LNCAP (cell line): Measurements from ENCODE around the gene ITGA1.

Source experiments
- TF ChIP-seq, protein P1 (sequence below): fragments of 450-650 bp; IDR thresholded peaks from 2 replicates; pipeline ENCODE4 v1.5.1; 2017; ENCODE audit warnings: mild to moderate bottlenecking

ITGA1 gene

DNA sequence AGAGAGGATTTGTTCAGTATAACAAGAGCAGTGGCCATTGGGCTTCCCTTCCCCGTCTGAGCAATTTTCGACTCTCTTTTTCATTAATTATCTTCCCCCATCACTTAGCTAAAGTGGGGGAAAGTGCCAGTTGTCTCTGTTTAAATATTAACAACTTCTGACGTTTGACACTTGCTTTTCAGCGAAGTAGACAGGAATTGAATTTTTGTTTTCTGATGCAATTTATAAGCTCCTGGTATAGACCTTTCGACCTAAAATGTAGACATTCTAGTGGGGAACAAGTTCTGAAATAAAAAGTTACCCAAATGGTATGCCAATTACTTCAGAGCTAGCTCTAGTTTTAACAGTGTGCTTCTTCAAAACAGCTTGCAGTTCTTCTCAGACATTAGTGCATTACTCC lies 100.6 kb downstream of the ITGA1 start:
- TF ChIP-seq, protein P1, sequence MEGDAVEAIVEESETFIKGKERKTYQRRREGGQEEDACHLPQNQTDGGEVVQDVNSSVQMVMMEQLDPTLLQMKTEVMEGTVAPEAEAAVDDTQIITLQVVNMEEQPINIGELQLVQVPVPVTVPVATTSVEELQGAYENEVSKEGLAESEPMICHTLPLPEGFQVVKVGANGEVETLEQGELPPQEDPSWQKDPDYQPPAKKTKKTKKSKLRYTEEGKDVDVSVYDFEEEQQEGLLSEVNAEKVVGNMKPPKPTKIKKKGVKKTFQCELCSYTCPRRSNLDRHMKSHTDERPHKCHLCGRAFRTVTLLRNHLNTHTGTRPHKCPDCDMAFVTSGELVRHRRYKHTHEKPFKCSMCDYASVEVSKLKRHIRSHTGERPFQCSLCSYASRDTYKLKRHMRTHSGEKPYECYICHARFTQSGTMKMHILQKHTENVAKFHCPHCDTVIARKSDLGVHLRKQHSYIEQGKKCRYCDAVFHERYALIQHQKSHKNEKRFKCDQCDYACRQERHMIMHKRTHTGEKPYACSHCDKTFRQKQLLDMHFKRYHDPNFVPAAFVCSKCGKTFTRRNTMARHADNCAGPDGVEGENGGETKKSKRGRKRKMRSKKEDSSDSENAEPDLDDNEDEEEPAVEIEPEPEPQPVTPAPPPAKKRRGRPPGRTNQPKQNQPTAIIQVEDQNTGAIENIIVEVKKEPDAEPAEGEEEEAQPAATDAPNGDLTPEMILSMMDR: no peak

- TF ChIP-seq, protein P1: no peak
Measured at GRCh38 chr5:52892242-52892878, 104.6 kb downstream of the ITGA1 start.

- TF ChIP-seq, protein P1: no peak
Measured at GRCh38 chr5:52893105-52893504, 105.4 kb downstream of the ITGA1 start.

DNA sequence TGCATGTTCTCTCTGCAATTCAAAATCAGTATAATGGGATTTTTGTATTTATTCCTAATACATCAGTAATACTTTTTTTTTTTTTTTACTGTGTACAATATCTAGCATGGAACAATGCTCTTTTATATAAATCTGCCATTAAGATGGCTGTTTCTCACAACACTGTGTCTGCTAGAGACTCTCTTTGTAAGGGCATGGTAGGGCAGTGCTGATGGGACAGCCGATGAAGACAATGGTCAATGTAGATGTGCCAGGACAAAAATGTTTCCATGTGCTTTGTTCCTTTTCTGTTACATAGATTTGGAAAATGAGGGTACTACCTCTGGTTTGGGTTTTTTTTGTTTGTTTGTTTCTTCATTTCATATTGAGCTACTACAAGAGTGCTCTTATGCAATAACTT lies 106.1 kb downstream of the ITGA1 start:
- TF ChIP-seq, protein P1: no peak

DNA sequence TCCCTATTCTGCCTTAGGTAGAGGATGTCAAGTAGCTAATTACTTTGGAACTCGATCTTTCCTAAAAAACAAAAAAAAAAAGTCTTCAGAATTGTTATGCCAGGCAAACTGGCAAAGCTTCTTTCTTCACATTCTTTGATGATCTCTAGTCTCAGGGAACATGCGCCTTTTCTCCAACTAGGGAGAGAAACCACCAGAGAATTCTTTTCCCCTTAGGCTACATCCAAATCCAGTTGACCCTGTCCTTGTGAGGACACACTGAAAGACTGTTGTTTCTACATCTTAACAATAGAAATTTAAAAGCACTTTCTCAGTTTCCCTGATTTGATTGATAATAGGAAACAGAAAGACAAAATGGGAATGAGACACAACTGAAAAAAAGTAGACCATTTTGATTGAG lies 106.7 kb downstream of the ITGA1 start:
- TF ChIP-seq, protein P1: no peak

DNA sequence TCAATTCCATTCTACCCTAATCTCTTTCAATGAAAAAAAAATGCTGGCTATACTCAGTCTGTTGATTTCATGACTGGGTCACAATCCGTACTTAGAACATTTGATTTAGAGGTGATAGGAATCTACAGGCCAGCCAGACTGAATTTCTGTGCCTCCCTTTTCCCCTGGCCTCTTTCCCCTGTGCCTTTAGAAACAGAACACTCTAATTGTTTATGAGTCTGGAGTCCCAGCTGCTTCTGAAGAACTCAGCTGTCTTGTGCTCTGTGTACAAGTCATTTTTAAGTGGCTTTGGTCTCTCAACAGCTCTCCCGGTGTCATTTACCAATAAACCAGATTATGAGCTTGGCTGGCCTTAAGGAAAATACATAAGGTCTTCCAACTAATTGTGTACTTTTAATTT lies 107.4 kb downstream of the ITGA1 start:
- TF ChIP-seq, protein P1: no peak

- TF ChIP-seq, protein P1: peak; percentile 24; the same call in 1 of the 2 replicates
Measured at GRCh38 chr5:52895572-52896413, 108.1 kb downstream of the ITGA1 start.
